NK-92 treated with Interleukin-12 subunit alpha and Interleukin-12 subunit beta, amount 100 ng/mL, for 24 hours (cell line): ENCODE data around the gene C19orf67.

Source experiments
- DNase-seq: peaks from one replicate; lab custom pipeline; 2025; lab: John Stamatoyannopoulos, UW

C19orf67 gene

GRCh38 chr19:14107581-14108461 is 22.2 kb upstream of the C19orf67 start:
- no peak for DNase-seq

DNA sequence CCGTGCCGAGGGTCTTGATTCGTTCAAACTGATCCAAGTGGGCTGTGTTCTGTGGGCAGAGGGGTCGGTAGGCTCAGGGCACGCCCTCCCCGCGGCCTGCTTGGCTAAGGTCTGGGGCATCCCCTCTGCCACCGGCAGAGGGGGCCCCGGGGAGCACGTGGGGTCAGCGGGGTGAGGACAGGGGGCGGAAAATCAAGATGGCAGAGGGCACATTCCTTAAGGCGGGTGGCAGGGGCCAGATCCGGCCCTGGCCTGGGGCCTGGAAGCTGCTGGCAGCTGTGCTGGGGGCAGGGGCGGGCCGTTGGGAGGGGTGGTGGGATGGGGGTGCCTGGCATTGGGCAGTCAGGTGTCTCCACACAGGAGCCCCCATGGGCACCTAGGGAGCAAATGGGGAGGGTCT is 21.3 kb upstream of the C19orf67 start:
- no peak for DNase-seq

- DNase-seq: no peak
Measured at GRCh38 chr19:14105680-14106079, 20.1 kb upstream of the C19orf67 start.

- no peak for DNase-seq
Measured at GRCh38 chr19:14103310-14103709, 17.7 kb upstream of the C19orf67 start.

GRCh38 chr19:14102756-14103155 is 17.2 kb upstream of the C19orf67 start:
- no peak for DNase-seq

DNA sequence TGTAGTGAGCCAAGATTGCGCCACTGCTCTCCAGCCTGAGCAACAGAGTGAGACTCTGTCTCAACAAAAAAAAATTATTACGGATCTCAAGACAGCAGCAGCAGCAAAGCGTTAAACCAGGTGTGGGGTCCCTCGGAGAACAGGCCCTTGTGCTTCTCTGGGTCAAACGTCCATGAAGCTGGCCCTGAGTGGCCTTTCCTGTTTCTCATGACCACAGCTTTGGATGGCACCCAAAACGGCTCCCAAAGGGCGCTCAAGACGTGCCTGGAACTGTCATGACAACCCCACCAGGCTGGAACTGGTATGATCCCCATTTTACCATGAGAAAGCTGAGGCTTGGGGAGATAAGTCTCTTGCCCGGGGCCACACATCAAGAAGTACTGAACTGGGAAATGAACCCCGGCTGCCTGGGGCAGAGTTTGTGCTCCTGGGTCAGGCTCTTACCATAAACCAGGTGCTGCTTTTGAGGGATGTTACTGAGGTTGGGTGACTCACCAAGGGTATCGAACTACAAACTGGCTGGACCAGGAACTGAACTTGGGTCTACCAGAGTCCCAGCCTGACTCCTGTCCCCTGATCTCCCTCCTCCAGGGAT is 16.6 kb upstream of the C19orf67 start:
- no peak for DNase-seq

GRCh38 chr19:14101003-14101545 is 15.5 kb upstream of the C19orf67 start:
- DNase-seq: no peak

DNA sequence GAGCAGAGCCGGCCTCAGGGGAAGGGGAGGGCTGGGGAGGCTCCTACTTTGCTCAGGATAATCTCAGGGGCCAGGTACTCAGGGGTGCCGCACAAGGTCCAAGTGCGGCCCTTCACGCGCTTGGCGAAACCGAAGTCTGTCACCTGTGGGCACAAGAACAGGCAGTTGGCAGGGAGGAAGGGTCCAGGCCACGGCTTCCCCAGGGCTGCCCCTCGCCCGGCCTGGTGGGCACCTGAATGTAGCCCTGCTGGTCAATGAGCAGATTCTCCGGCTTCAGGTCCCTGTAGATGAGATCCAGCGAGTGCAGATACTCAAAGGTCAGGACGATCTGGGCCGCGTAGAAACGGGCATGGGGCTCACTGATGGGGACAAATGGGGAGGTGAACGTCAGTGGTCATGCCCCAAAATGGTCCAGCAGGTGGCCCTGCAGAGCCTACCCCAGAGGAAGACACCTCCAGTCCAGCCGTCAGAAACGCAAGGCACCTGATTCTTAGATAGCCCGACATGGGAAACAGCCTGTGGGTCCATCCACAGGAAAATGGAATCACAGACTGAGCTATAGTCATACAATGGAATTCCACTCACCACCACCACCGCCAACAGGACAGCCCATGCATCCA is 12.1 kb upstream of the C19orf67 start:
- DNase-seq: no peak

GRCh38 chr19:14096272-14096992 is 10.8 kb upstream of the C19orf67 start:
- no peak for DNase-seq

DNA sequence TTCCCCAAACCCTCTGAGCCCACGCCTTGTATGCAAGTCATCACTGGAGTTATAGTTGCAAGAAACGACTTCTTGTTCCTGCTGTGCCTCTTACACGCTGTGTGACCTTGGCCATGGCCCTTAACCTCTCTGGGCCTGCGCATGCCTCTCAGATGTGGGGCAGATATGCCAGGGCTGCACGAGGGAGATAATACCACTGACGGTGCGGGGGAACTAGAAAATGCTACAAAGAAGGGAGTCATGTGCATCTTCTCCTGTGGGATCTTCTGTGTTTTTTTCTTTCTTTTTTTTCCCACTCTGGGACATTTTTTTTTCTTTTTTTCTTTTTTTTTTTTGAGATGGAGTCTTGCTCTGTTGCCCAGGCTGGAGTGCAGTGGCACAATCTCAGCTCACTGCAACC is 9.3 kb upstream of the C19orf67 start:
- no peak for DNase-seq

DNA sequence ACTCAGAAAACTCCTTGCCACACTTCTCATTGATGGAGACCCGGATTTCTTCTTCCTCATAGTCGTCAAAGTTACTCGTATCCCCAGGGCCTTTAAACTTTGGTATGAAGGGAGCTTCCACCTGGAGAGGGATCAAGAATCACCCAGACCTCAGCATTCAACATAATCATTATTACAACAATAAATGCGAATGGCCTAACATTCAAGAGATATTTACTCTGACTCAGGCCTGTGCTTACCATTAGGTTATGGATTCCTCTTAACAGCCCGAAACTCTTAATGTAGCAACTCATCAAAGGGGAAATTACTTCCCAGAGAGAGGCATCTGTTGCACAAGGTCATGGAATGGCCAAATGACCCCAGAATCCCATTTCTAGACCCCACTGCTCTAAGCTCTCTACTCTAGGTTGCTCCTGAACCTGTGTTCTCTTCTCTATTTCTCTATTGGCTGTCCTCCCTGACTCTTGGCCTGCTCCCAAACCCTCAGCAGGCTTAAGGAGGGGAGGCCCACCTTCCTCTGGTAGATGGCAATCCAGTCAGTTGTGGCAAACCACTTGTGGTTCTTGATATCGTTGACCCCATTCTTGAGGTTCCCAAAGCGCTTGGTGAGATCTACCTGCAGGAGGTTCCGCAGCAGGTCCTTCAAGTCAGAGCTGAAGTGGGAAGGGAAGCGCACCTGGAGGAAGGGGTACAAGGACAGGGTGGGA is 7.7 kb upstream of the C19orf67 start:
- DNase-seq: no peak

DNA sequence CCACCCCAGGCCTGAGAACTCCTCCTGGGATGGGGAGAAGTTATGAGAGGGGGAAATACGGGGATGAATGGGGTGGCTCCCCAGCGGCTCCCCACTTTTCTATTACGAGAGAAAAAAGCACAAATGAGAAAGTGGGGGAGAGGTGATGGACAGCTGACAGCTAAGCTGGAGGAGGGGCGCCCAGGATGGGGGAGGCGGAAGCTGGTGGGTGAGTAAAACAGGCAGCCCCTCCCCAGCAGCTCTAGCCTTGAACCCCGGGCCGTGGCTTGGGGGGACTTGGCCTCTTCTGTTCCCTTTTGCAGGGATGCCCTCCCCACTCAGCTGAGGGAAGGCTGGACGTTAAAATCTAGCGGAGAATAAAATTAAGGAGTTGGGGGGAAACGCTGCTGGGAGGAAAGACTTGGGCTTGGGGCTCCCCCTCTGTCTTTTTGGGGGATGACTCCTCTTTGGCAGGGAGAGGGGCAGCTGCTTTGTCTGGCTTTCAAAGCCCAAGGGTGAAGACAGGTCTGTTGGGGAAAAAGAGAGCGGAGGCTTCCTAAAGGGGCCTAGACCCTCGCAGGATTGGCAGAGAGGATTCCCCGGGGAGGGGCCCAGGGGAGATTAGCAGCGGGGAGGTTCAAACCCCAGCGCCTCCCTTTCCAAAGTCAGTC is 6.4 kb upstream of the C19orf67 start:
- DNase-seq: no peak

DNA sequence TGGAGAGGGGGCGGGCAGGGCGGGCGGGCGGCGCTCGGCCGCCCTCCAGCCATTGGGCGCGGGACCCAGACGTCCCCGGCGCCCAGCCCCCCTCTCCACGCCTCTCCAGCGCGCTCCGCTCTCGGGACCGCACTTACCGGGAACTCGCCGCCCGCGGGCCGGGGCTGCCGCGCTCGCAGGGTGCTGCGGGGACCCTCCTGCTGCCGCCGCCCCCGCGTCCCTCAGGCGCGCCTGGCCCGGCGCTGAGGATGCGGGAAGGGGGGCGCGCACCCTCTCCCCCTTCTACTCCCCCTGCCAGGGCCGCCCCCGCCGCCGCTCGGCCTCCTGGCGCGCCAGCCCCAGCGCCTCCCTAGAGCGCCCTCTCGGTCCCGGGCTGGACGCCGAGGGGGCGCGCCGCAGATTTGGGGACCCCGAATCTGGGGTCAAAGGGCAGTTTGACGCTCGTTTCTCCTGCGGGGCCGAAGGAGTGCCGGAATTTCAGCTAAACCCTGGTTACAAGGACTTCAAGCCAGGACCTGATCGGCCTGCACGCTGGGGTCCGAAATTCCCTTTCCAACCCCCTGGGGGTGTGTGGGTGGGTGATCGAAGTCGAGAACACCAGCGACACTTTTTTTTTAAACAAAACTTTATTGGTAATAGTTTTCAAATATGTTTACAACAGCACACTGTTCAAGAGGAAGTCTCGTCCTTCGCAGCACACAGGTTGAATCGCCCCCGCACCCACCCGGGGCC is 5.7 kb upstream of the C19orf67 start:
- DNase-seq: peak; percentile 67

- DNase-seq: peak; percentile 68
Measured at GRCh38 chr19:14090509-14091080, 5.0 kb upstream of the C19orf67 start, which contains the start of gene SAMD1. Gene SAMD1 (minus strand): TSS chr19:14090751.

DNA sequence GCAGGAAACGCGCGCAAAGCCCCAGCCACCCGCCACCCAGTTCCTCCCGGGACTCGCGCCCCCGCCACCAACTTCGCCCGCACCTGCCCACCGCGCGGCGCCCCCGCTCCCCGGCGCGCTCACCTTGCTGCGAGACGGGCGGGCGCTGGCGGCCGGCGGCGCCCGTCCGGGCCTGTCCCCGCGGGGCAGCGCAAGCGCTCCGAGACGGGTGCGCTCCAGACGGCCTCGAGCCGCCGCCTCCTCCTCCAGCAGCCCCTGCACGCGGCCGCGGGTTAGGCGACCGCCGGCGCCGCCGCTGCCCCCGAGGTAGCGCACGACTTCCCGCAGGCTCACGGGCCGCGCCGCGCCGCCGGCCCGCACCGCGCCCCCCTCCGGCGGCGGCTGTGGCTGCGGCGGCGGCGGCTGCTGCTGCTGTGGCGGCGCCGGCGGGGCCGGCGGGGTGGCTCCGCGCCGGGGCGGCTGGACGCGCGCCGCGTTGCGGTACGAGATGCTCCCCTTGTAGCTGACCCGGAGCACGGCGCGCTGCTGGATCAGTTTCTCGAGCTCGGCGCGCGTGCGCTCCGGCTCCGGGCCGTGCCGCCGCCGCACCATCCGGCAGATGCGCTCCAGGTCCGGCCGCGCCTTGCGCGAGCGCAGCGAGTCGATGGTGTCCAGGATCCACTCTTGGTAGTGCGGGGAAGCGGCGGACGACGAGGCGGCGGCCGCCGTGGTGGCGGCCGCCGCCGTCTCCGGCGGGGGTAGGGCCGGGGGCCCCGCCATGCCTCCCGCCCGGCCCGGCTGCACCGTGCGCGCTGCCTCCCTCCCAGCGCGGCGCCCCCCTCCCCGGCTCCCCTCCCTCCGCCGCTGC is 4.3 kb upstream of the C19orf67 start:
- DNase-seq: no peak

DNA sequence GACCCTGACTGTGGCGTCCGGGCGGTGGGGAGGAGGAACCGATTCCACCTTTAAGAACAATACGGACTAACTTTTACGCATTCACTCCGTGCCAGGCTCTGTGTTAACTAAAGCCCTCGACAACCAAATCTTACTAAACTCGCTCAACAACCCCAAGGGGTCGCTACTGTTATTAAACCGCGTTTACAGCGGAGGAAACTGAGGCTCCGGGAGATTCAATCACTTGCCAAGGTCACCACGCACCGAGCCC is 3.8 kb upstream of the C19orf67 start:
- DNase-seq: no peak

GRCh38 chr19:14088634-14089411 is 3.2 kb upstream of the C19orf67 start:
- no peak for DNase-seq

GRCh38 chr19:14086098-14086497 is 515 bp upstream of the C19orf67 start:
- no peak for DNase-seq

DNA sequence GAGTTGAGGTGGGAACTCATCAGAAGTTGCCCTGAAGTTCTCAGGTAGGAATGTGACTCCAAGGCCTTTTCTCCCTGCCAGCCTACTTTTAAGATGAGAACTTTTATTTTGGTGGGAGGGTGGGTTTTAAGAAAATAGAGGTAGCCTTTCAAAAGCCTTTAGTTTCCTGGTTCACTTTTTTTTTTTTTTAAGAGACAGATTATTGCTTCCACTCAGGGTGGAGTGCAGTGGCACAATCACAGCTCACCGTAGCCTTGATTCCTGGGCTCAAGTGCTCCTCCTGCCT is 3.0 kb downstream of the C19orf67 start:
- DNase-seq: no peak
